Erythroblast (primary cell): ENCODE results near the gene MBD4.

Source experiments
- GATA1 ChIP-seq: IDR thresholded peaks from 2 replicates; pipeline ENCODE4 v1.6.1; 2011; ENCODE audit warnings: low read depth, mild to moderate bottlenecking, control low read depth, low read length, moderate library complexity
- POLR2A ChIP-seq: IDR thresholded peaks from 2 replicates; pipeline ENCODE4 v1.6.1; 2011; ENCODE audit warnings: mild to moderate bottlenecking, low read length

DNA sequence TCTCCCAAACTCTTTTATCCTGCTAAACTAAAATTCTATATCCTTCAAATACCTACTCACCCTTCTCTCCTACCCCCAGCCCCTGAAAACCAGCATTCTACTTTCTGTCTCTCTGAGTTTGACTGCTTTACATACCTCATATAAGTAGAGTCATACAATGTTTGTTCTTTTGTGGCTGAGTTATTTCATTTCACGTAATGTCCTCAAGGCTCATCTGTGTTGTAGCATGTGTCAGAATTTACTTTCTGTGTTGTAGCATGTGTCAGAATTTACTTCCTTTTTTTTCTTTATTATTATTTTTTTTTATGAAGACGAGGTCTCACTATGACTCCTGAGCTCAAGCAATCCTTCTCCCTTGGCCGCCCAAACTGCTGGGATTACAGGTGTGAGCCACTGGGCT lies 20.4 kb upstream of the MBD4 start:
- TF ChIP-seq POLR2A (no peak), GATA1 (no peak)
